Breast epithelium (tissue), 3 donors: Measurements from ENCODE around the gene PAQR8.

Experiments used
- CTCF ChIP-seq, 3 donors: fragments of 450-650 bp; IDR thresholded peaks; one replicate each; pipeline ENCODE4 v1.5.1; 2016 to 2017; ENCODE audit warnings: antibody characterized with exemption in 3 of 3, mild to moderate bottlenecking in 3 of 3, moderate library complexity in 3 of 3
- POLR2A ChIP-seq: fragments of 450-650 bp; IDR thresholded peaks from one replicate; pipeline ENCODE4 v1.6.1; 2016; ENCODE audit warnings: antibody characterized with exemption, mild to moderate bottlenecking, moderate library complexity
- POLR2AphosphoS5 ChIP-seq, 3 donors: sonication (generic); formaldehyde crosslinking; IDR thresholded peaks; one replicate each; pipeline ENCODE4 v1.6.1; 2017; ENCODE audit warnings: antibody characterized with exemption in 3 of 3

- peak; percentile 77 to 89 (median 82) for TF ChIP-seq CTCF (IDR thresholded peaks at IDR 0.05)
- no peak for TF ChIP-seq POLR2A
- TF ChIP-seq POLR2AphosphoS5 (IDR thresholded peaks at IDR 0.05), result no peak
Observed at GRCh38 chr6:52416629-52417151, 54.7 kb downstream of the PAQR8 start.
